ENCODE data around the gene SRPK2.

DNA sequence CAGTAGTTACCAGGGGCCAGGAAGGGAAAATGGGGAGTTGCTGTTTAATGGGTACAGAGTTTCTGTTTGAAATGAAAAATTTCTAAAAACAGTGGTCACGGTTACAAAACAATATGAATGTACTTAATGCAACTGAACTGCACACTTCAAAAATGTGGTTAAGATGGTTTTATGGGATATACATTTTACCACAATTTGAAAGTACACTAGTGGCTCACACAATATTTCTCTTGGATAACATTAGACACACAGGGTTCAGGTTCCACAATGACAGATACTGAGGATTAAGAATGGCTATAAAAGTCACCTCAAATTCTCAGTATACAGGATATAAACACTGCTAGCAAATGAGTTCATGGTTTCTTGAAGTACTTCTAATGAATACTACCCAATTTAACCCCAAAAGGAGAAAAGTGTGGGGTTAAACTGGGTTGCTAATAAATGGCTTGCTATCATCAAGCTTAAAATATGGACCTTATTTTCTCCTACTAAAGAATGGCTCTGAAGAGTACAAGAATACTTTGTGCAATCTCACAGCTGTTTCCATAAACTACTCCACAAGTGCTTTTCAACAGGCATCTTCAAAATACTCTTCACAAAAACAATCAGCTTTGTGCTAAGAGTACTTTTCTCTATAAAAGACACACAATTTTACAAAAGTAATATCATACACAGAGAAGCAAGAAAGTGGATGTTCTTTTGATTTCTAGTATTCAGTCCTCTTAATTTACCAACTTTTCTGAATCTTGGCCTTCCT, 92.9 kb downstream of the SRPK2 start:
- TF ChIP-seq, protein P1, sequence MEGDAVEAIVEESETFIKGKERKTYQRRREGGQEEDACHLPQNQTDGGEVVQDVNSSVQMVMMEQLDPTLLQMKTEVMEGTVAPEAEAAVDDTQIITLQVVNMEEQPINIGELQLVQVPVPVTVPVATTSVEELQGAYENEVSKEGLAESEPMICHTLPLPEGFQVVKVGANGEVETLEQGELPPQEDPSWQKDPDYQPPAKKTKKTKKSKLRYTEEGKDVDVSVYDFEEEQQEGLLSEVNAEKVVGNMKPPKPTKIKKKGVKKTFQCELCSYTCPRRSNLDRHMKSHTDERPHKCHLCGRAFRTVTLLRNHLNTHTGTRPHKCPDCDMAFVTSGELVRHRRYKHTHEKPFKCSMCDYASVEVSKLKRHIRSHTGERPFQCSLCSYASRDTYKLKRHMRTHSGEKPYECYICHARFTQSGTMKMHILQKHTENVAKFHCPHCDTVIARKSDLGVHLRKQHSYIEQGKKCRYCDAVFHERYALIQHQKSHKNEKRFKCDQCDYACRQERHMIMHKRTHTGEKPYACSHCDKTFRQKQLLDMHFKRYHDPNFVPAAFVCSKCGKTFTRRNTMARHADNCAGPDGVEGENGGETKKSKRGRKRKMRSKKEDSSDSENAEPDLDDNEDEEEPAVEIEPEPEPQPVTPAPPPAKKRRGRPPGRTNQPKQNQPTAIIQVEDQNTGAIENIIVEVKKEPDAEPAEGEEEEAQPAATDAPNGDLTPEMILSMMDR (conservative IDR thresholded peaks at IDR 0.05; ENCODE audit: low read length): no peak
- no peak for TF ChIP-seq EZH2phosphoT487 (IDR thresholded peaks at IDR 0.05; ENCODE audit: borderline replicate concordance)

All from Loucy (cell line).